Hematopoietic multipotent progenitor cell (in vitro differentiated cells): ENCODE data around the gene NUTM2B. TPM values are rescaled to one million over a fixed set of nuclear protein-coding genes. Genes with fewer than 3 reads are reported as not detected.
A peak's percentile ranks its signal among the peaks of the same experiment; 100 is the strongest.
"Not testable (repeated sequence)": the region's sequence is repeated elsewhere in the genome, so short reads cannot be mapped to it uniquely, and the experiment has no call there.

Experiments used
- DNase-seq, 3 donors: peaks; one replicate each; pipeline ENCODE4 v3.0.0-alpha.2; 2011 to 2015; ENCODE audit warnings: low read depth in 2 of 3, low spot score in 2 of 3
- total RNA-seq: library from RNA; depleted of rRNA; stranded (reverse); fragments of >200 nt; gene quantifications from one replicate; pipeline ENCODE4 v1.2.3, GENCODE V29; 2012

NUTM2B gene
- total RNA-seq, 1 donor: 1.6 TPM

GRCh38 chr10:79720000-79720399, 17.0 kb downstream of the NUTM2B start:
- DNase-seq: not testable (repeated sequence)

GRCh38 chr10:79726620-79727019, 23.6 kb downstream of the NUTM2B start:
- DNase-seq: not testable (repeated sequence)

- peak in 2 of 3 donors; percentile 67 to 75 for DNase-seq
These were observed 41.8 kb downstream of the NUTM2B start for GRCh38 chr10:79744844-79745243.

- peak in 1 of 3 donors; percentile 49 for DNase-seq
These were observed 45.5 kb downstream of the NUTM2B start for GRCh38 chr10:79748510-79748909.

GRCh38 chr10:79753601-79754000, 50.6 kb downstream of the NUTM2B start:
- DNase-seq: not testable (repeated sequence)

GRCh38 chr10:79758297-79758993, 55.4 kb downstream of the NUTM2B start:
- DNase-seq: peak in 1 of 3 donors; percentile 7

Other genes starting within 250 kb of the NUTM2B start
- gene EIF5AL1, start 190.7 kb upstream of the NUTM2B start, total RNA-seq: 0.27 TPM
- not detected for gene SFTPA2, start 142.8 kb upstream of the NUTM2B start, total RNA-seq
- not detected for gene SFTPA1, start 92.3 kb upstream of the NUTM2B start, total RNA-seq
- gene NUTM2E, start 123.5 kb downstream of the NUTM2B start, total RNA-seq: under 0.01 TPM
- gene SFTPD, start 245.9 kb downstream of the NUTM2B start, total RNA-seq: not detected